ENCODE results near the gene POLR2C. TPM values are rescaled to one million over a fixed set of nuclear protein-coding genes. Genes with fewer than 3 reads are reported as not detected.

POLR2C gene
- total and polyA plus RNA-seq, 2 of the 13 experiments (the other 11 are each of a cell fraction or from before 2014, with no cell fraction given) = 104 to 216 TPM

Other genes with a start within 250 kb of the POLR2C start
- gene ARL2BP, start 217.4 kb upstream of the POLR2C start, total RNA-seq (2016; rRNA removed; fragmentation: Illumina TruSeq; extraction: Trizol) = 67.6 and 97.1 TPM in 2 replicates
- 50.8 and 64.3 TPM in 2 replicates for gene ARL2BP, start 217.4 kb upstream of the POLR2C start, polyA plus RNA-seq (2011; rRNA removed)
- 39.5 and 60.6 TPM in 2 replicates for gene PLLP, start 178.0 kb upstream of the POLR2C start, total RNA-seq (2016; rRNA removed; fragmentation: Illumina TruSeq; extraction: Trizol)
- gene PLLP, start 178.0 kb upstream of the POLR2C start, polyA plus RNA-seq (2011; rRNA removed) = 127 and 160 TPM in 2 replicates
- gene CCL22, start 103.9 kb upstream of the POLR2C start, total RNA-seq (2016; rRNA removed; fragmentation: Illumina TruSeq; extraction: Trizol) = 0.06 TPM in 1 of 2 replicates, not detected in the other
- 0.04 TPM in 1 of 2 replicates, not detected in the other for gene CCL22, start 103.9 kb upstream of the POLR2C start, polyA plus RNA-seq (2011; rRNA removed)
- 23.4 and 57.3 TPM in 2 replicates for gene CX3CL1, start 90.2 kb upstream of the POLR2C start, total RNA-seq (2016; rRNA removed; fragmentation: Illumina TruSeq; extraction: Trizol)
- 60.8 and 96.8 TPM in 2 replicates for gene CX3CL1, start 90.2 kb upstream of the POLR2C start, polyA plus RNA-seq (2011; rRNA removed)
- not detected in 2 replicates for gene CCL17, start 57.9 kb upstream of the POLR2C start, total RNA-seq (2016; rRNA removed; fragmentation: Illumina TruSeq; extraction: Trizol)
- gene CCL17, start 57.9 kb upstream of the POLR2C start, polyA plus RNA-seq (2011; rRNA removed) = not detected in 2 replicates
- gene CIAPIN1, start 15.3 kb upstream of the POLR2C start, total RNA-seq (2016; rRNA removed; fragmentation: Illumina TruSeq; extraction: Trizol) = 89.7 and 113 TPM in 2 replicates
- gene CIAPIN1, start 15.3 kb upstream of the POLR2C start, polyA plus RNA-seq (2011; rRNA removed) = 62.4 and 69.3 TPM in 2 replicates
- 57.5 and 62.0 TPM in 2 replicates for gene COQ9, start 15.2 kb upstream of the POLR2C start, total RNA-seq (2016; rRNA removed; fragmentation: Illumina TruSeq; extraction: Trizol)
- gene COQ9, start 15.2 kb upstream of the POLR2C start, polyA plus RNA-seq (2011; rRNA removed) = 104 and 108 TPM in 2 replicates
- 52.7 and 55.5 TPM in 2 replicates for gene DOK4, start 23.8 kb downstream of the POLR2C start, total RNA-seq (2016; rRNA removed; fragmentation: Illumina TruSeq; extraction: Trizol)
- 70.0 and 92.5 TPM in 2 replicates for gene DOK4, start 23.8 kb downstream of the POLR2C start, polyA plus RNA-seq (2011; rRNA removed)
- 0.91 and 2.1 TPM in 2 replicates for gene CCDC102A, start 73.9 kb downstream of the POLR2C start, total RNA-seq (2016; rRNA removed; fragmentation: Illumina TruSeq; extraction: Trizol)
- gene CCDC102A, start 73.9 kb downstream of the POLR2C start, polyA plus RNA-seq (2011; rRNA removed) = 2.7 and 2.8 TPM in 2 replicates
- gene ADGRG5, start 80.0 kb downstream of the POLR2C start, total RNA-seq (2016; rRNA removed; fragmentation: Illumina TruSeq; extraction: Trizol) = not detected in 2 replicates
- 0.01 TPM in 1 of 2 replicates, not detected in the other for gene ADGRG5, start 80.0 kb downstream of the POLR2C start, polyA plus RNA-seq (2011; rRNA removed)
- gene ADGRG1, start 166.0 kb downstream of the POLR2C start, total RNA-seq (2016; rRNA removed; fragmentation: Illumina TruSeq; extraction: Trizol) = 2.8 and 5.9 TPM in 2 replicates
- gene ADGRG1, start 166.0 kb downstream of the POLR2C start, polyA plus RNA-seq (2011; rRNA removed) = 2.7 and 3.3 TPM in 2 replicates
- 1.0 and 2.7 TPM in 2 replicates for gene ADGRG3, start 205.6 kb downstream of the POLR2C start, total RNA-seq (2016; rRNA removed; fragmentation: Illumina TruSeq; extraction: Trizol)
- gene ADGRG3, start 205.6 kb downstream of the POLR2C start, polyA plus RNA-seq (2011; rRNA removed) = 11.8 and 13.6 TPM in 2 replicates
- gene DRC7, start 232.1 kb downstream of the POLR2C start, total RNA-seq (2016; rRNA removed; fragmentation: Illumina TruSeq; extraction: Trizol) = 2.7 and 3.4 TPM in 2 replicates
- gene DRC7, start 232.1 kb downstream of the POLR2C start, polyA plus RNA-seq (2011; rRNA removed) = 3.4 and 3.5 TPM in 2 replicates